IPS-18a (cell line): ENCODE data around the gene FAM111A.
"Not testable (repeated sequence)": the region's sequence is repeated elsewhere in the genome, so short reads cannot be mapped to it uniquely, and the experiment has no call there.

Experiments
- H3K27ac ChIP-seq: one replicate; pipeline ENCODE4 v1.5.1; 2013; ENCODE audit warnings: low read length
- H3K27me3 ChIP-seq: one replicate; pipeline ENCODE4 v1.6.1; 2013; ENCODE audit warnings: mild to moderate bottlenecking, low read length; ENCODE audit not compliant: control insufficient read depth, insufficient read depth
- H3K36me3 ChIP-seq: one replicate; pipeline ENCODE4 v1.6.1; 2013; ENCODE audit warnings: low read depth, low read length; ENCODE audit not compliant: control insufficient read depth
- H3K4me1 ChIP-seq: one replicate; pipeline ENCODE4 v1.6.1; 2013; ENCODE audit warnings: low read depth, low read length; ENCODE audit not compliant: control insufficient read depth
- H3K4me3 ChIP-seq: one replicate; pipeline ENCODE4 v1.5.1; 2013; ENCODE audit warnings: low read length
- H3K9ac ChIP-seq: one replicate; pipeline ENCODE4 v1.6.1; 2013; ENCODE audit warnings: mild to moderate bottlenecking, low read length, moderate library complexity
- H3K9me3 ChIP-seq: one replicate; pipeline ENCODE4 v1.6.1; 2013; ENCODE audit warnings: low read depth, low read length; ENCODE audit not compliant: control insufficient read depth

The FAM111A gene

GRCh38 chr11:59114344-59114743, 28.3 kb upstream of the FAM111A start:
- peaks cover 38% of the 10 kb centered on the region for H3K36me3 ChIP-seq
- peaks cover 7% of the 10 kb centered on the region for H3K9me3 ChIP-seq
- no peaks in the 10 kb centered on the region for H3K27me3 ChIP-seq
- H3K27ac ChIP-seq = no peak overlapping the region
- H3K9ac ChIP-seq = no peak overlapping the region
- H3K4me1 ChIP-seq = no peaks in the 10 kb centered on the region
- H3K4me3 ChIP-seq = no peak overlapping the region

GRCh38 chr11:59115553-59115952, 27.1 kb upstream of the FAM111A start:
- Histone ChIP-seq H3K4me3 (no peak overlapping the region), H3K27ac (no peak overlapping the region), H3K9me3 (peaks cover 11% of the 10 kb centered on the region), H3K36me3 (peaks cover 34% of the 10 kb centered on the region), H3K9ac (no peak overlapping the region), H3K27me3 (no peaks in the 10 kb centered on the region), H3K4me1 (no peaks in the 10 kb centered on the region)

- H3K27me3 ChIP-seq = no peaks in the 10 kb centered on the region
- peaks cover 14% of the 10 kb centered on the region for H3K9me3 ChIP-seq
- H3K9ac ChIP-seq = no peak overlapping the region
- H3K4me1 ChIP-seq = no peaks in the 10 kb centered on the region
- peaks cover 17% of the 10 kb centered on the region for H3K36me3 ChIP-seq
- H3K27ac ChIP-seq = no peak overlapping the region
- no peak overlapping the region for H3K4me3 ChIP-seq
Measured at GRCh38 chr11:59117774-59118173, 24.9 kb upstream of the FAM111A start.

DNA sequence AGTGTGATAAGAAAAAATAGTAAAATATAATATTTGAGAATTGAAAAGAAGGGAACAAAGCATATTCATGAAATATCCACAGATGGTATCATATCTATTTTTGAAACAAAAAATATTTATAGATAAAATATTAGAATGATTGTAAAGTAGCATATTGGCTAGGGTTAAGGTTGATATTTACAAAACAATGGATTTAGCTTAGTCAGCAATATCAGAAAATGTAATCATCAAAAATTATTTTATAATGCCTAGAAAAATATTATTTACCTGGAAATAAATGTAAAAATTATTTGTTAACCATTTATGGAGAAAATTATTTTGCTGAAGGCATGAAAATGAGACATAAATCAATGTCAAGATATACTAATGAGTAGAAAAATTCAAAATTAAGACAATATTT, 22.8 kb upstream of the FAM111A start:
- Histone ChIP-seq H3K4me1 (no peaks in the 10 kb centered on the region), H3K36me3 (peaks cover 24% of the 10 kb centered on the region), H3K4me3 (no peak overlapping the region), H3K9me3 (peaks cover 29% of the 10 kb centered on the region), H3K27ac (no peak overlapping the region), H3K27me3 (no peaks in the 10 kb centered on the region), H3K9ac (no peak overlapping the region)

- Histone ChIP-seq H3K27ac (no peak overlapping the region), H3K4me3 (no peak overlapping the region), H3K4me1 (no peaks in the 10 kb centered on the region), H3K9ac (no peak overlapping the region), H3K36me3 (peaks cover 7% of the 10 kb centered on the region), H3K27me3 (no peaks in the 10 kb centered on the region), H3K9me3 (peaks cover 26% of the 10 kb centered on the region)
Measured at GRCh38 chr11:59135648-59136461, 6.8 kb upstream of the FAM111A start.

GRCh38 chr11:59136551-59136950, 6.1 kb upstream of the FAM111A start:
- not testable (repeated sequence) for H3K4me1 ChIP-seq, H3K9ac ChIP-seq, H3K36me3 ChIP-seq, H3K27me3 ChIP-seq, H3K27ac ChIP-seq, H3K4me3 ChIP-seq
- peaks cover 20% of the 10 kb centered on the region for H3K9me3 ChIP-seq

DNA sequence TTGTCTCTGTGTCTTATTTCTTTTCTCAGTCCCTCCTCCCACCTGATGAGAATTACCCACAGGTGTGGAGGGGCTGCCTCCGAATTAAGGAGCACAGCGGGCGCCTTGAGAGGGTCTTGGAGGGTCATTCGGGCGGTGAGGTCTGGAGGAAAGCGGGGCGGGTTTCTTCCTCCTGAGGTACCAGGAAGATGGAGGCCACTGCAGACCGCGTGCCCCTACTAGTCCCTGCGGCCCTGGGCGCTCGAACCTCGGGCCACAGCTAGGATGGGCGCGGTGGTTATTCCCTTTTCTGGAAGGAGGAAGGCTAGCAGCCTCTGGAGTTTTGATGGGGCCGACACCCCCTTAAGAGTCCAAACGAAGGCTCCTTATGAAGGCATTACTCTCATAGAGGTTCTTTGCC, 5.5 kb upstream of the FAM111A start:
- Histone ChIP-seq H3K4me3 (no peak overlapping the region), H3K27ac (no peak overlapping the region), H3K36me3 (peaks cover 4% of the 10 kb centered on the region)

GRCh38 chr11:59138643-59139042, 4.0 kb upstream of the FAM111A start:
- peaks cover 8% of the 10 kb centered on the region for H3K4me1 ChIP-seq
- no peak overlapping the region for H3K4me3 ChIP-seq
- H3K27me3 ChIP-seq = peaks cover 1% of the 10 kb centered on the region
- H3K9ac ChIP-seq = no peak overlapping the region
- H3K36me3 ChIP-seq = no peaks in the 10 kb centered on the region
- H3K9me3 ChIP-seq = peaks cover under 1% of the 10 kb centered on the region
- no peak overlapping the region for H3K27ac ChIP-seq

More for the DNA sequence above, 5.5 kb upstream of the FAM111A start:
- no peaks in the 10 kb centered on the region for H3K27me3 ChIP-seq
- H3K9ac ChIP-seq = no peak overlapping the region
- peaks cover 3% of the 10 kb centered on the region for H3K4me1 ChIP-seq
- peaks cover 13% of the 10 kb centered on the region for H3K9me3 ChIP-seq

- no peak overlapping the region for H3K4me3 ChIP-seq
- H3K9ac ChIP-seq = no peak overlapping the region
Measured at GRCh38 chr11:59141191-59141590, 1.5 kb upstream of the FAM111A start.

GRCh38 chr11:59141673-59142460, 789 bp upstream of the FAM111A start:
- Histone ChIP-seq H3K4me1 (peaks cover 19% of the 10 kb centered on the region), H3K27me3 (peaks cover 9% of the 10 kb centered on the region), H3K9ac (peak overlapping the region; percentile 59), H3K36me3 (no peaks in the 10 kb centered on the region), H3K27ac (no peak overlapping the region), H3K9me3 (no peaks in the 10 kb centered on the region), H3K4me3 (peak overlapping the region; percentile 83)

More at GRCh38 chr11:59141191-59141590, 1.5 kb upstream of the FAM111A start:
- H3K27ac ChIP-seq = no peak overlapping the region
- H3K36me3 ChIP-seq = no peaks in the 10 kb centered on the region
- no peaks in the 10 kb centered on the region for H3K9me3 ChIP-seq
- H3K4me1 ChIP-seq = peaks cover 19% of the 10 kb centered on the region
- peaks cover 9% of the 10 kb centered on the region for H3K27me3 ChIP-seq

- Histone ChIP-seq H3K27me3 (peaks cover 9% of the 10 kb centered on the region), H3K4me3 (peak overlapping the region; percentile 83), H3K36me3 (peaks cover 6% of the 10 kb centered on the region), H3K27ac (no peak overlapping the region), H3K9me3 (no peaks in the 10 kb centered on the region), H3K9ac (no peak overlapping the region), H3K4me1 (peaks cover 19% of the 10 kb centered on the region)
Measured at GRCh38 chr11:59144096-59144495, 1.4 kb downstream of the FAM111A start.
